Hematopoietic multipotent progenitor cell treated with erythropoietin and hydrocortisone succinate and interleukin-3 and kit ligand, for 8 days (in vitro differentiated cells): ENCODE data around the gene THAP11.

ENCODE experiments used
- DNase-seq: peaks from one replicate; pipeline ENCODE4 v3.0.0-alpha.2; 2015

Gene THAP11

DNA sequence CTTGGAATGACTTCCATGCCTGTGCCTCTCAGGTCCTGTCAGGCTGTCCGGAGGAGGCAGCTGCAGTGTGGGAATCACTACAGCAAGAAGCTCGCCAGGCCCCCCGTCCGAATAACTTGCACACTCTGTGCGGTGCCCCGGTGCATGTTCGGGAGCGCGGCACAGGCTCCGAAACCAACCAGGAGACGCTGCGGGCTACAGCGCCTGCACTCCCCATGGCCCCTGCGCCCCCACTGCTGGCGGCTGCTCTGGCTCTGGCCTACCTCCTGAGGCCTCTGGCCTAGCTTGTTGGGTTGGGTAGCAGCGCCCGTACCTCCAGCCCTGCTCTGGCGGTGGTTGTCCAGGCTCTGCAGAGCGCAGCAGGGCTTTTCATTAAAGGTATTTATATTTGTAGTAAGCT, 43.9 kb downstream of the THAP11 start:
- DNase-seq: no peak

DNA sequence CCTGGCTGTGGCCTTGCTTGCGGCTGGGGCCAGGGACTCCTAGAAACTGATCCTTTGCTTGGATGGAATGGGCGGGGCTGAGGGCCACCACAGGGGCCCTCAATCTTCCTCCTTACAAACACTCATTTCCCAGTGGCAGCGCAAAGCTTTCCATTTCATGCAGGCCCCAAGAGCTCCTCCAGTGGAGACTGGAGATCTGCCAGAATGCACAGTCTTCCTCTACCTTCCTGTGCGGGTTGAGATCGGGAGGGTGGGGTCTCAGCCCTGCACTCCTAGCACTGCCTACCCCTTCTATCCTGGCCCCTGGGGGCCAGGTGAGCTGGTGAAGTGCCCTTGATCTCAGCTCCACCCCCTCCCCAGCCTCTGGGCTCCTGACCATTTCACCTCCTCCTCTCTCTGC, 44.3 kb downstream of the THAP11 start:
- no peak for DNase-seq

DNA sequence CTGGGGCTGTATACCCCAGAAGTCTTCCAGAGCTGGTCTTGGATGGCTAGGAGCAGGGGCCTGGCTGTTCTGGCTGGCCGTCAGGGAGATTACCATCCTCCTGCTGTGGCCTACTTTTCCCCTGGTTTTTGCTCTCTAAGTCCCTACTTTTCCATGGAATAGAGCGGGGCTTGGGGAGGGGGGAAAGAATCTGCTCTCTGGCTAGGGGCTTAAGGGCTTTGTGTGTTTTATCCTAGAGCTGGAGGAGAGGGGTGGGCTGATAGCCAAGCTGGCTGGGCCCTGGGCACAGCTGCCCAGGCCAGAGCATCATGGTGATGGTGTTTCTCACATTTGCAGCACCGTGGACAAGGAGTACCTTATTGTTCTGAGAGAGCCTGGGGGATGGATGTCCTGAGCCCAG, 46.2 kb downstream of the THAP11 start:
- DNase-seq: no peak

DNA sequence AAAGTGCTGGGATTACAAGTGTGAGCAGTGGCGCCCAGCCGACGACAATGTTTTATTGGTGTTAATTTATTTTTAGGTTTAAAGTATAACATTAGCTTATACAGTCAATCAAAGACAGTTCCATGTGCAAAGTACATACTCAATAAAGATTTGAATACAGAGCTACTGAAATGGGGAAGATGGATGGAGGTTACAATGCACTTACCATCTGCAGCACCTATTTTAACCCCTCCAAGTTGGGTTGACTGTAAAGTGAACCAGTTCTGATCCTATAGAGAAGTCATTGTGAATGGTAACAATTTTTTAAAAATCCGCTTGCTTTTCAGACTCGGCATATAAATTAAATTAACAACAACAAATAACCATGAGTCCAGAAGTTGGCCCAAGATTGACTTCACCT, 50.3 kb downstream of the THAP11 start:
- no peak for DNase-seq

DNA sequence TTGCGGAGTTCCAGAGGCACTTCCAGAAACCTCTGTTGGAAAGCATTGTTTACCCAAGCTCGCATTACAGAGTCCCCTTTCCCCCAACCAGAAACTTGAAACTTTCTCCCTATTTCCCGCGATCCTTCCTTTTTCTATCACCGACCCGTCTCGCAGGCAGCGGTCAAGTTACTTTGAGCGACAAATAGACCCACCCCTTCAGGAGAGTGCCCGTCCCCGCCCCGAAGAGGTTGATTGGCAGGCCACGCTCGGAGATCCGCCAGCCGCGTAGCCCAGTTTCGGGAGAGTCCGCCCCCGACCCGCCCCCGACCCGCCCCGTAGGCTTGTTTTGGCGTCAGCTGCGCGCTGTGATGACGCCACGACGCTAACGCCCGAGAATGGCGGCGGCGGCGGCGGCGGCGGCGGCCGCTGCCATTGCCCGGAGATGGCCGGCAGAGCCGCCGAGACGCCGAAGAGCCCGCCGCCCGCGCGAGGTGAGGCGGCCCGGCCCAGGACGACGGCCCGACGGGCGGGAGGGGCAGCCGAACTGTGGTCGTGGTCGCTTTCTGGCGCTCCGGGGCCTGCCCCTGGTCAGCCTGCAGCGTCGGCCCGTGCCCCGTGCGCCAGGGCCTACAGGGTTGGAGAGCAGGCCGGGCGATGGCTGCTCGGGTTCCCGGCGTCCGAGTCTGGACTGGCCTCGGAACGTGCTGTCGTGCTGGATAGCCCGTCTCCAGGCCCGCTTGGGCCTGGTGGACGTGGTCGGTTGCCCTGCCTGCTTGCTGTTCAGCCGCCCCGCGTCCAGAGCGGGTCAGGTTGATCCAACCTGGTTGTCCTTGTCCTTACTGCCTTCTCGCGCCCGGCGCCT, 51.0 kb downstream of the THAP11 start, which contains the start of gene PSKH1:
Gene PSKH1, plus strand, starts transcription at position 356 of the 844 bp plus-strand sequence. CDS start 15,496 bp downstream, outside the sequence.
- peak; percentile 94 for DNase-seq
